LNCAP (cell line): ENCODE data around the gene CHD2.

Experiments
- TF ChIP-seq, protein P1 (sequence below): fragments of 450-650 bp; IDR thresholded peaks from 2 replicates; pipeline ENCODE4 v1.5.1; 2017; ENCODE audit warnings: mild to moderate bottlenecking

CHD2 gene

GRCh38 chr15:92899948-92900730 is at the start of gene CHD2:
Gene CHD2, plus strand, starts transcription at chr15:92900324. Its CDS starts 914 bp downstream, at chr15:92901238.
- TF ChIP-seq, protein P1, sequence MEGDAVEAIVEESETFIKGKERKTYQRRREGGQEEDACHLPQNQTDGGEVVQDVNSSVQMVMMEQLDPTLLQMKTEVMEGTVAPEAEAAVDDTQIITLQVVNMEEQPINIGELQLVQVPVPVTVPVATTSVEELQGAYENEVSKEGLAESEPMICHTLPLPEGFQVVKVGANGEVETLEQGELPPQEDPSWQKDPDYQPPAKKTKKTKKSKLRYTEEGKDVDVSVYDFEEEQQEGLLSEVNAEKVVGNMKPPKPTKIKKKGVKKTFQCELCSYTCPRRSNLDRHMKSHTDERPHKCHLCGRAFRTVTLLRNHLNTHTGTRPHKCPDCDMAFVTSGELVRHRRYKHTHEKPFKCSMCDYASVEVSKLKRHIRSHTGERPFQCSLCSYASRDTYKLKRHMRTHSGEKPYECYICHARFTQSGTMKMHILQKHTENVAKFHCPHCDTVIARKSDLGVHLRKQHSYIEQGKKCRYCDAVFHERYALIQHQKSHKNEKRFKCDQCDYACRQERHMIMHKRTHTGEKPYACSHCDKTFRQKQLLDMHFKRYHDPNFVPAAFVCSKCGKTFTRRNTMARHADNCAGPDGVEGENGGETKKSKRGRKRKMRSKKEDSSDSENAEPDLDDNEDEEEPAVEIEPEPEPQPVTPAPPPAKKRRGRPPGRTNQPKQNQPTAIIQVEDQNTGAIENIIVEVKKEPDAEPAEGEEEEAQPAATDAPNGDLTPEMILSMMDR: no peak

- TF ChIP-seq, protein P1: no peak
Measured at GRCh38 chr15:92853222-92853621, 46.9 kb upstream of the CHD2 start.

DNA sequence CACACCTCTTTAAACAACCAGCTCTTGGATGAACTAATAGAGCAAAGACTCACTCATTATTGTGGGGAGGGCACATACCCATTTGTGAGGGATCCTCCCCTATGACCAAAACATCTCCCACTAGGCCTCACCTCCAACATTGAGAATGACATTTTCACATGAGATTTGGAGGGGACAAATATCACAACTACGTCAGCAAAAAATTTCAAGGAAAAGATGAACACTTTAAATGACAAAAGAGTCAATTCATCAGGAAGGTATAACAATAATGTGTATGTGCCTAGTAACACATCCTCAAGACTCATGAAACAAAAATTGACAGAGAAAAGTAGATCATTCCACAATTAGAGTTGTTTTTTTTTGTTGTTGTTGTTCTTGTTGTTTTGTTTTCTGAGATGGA is 38.4 kb upstream of the CHD2 start:
- TF ChIP-seq, protein P1: no peak

GRCh38 chr15:92864127-92864814 is 35.9 kb upstream of the CHD2 start:
- TF ChIP-seq, protein P1: no peak

DNA sequence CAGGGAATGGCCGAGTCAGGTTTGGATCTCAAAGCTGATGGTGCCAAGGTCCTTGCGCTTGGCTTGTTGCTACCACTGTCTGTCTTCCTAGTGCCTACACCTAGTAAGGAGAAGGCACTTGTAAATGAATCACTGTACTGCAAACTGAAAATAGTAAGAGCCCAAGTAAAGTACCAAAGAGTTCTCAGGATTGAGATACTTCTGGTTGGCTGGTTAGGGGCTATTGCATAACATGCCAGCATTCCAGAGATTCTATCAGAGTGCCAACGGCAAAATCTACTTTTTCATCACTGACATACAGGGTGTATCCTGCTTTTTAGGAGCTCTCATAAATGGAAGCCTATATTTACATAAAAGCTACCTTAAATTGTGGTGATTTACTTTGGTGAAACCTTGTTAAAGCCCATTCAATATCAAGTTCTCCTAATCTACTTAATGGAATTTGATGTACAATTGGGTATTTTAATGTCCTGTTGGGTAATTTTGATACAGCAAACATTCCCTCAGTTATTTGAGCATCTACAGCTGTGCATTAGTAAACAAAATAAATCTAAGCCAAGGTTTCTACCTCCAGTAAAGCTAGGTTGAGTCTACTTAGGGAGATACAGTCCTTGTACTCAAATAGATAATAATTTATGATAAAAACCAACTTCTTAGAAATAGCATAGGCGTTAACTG is 30.7 kb upstream of the CHD2 start:
- TF ChIP-seq, protein P1: no peak

DNA sequence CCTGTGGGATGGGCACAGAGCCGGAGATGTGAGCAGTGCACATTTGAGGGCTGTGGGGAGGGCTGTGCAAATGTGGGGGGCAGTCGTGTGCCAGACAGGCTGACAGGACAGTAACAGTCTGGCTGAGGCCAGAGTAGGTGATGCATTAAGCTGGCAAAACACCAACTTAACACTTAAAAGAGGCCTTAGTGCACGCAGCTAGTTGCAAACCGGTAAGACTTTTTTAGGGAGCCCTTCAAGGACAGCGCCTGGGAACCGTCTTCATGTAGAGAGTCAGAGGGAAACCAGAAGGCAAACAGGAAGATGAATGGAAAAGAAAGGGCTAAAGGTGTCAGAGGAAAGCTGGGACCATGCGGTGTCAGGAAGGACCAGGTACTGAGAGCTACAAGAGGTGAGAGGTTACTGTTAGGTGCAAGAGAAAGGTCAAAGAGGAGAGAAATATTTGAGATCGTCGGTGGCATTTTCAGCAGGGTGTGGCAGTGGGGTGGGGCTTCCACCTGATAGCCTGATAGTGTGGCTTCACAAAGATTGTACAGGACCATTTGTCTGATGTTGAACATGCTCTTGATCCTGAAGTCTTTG is 30.0 kb upstream of the CHD2 start:
- TF ChIP-seq, protein P1: no peak

DNA sequence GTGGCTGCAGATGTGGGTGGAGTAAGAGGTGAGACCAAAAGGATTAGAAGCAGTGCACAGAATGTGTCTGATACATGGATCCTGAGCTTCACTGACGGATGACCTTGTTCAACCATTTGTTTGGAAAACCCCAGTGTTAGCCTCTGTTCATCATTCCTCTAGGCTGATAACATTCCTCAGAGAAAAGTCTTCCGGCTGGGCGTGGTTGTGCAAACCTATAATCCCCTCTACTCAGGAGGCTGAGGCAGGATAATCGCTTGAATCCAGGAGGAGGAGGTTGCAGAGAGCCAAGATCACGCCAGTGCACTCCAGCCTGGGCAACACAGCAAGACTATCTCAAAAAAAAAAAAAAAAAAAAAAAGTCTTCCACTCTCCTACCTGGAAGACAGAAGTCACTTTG is 23.1 kb upstream of the CHD2 start:
- TF ChIP-seq, protein P1: no peak
